ENCODE measurements around the gene EVA1A.

The EVA1A gene

DNA sequence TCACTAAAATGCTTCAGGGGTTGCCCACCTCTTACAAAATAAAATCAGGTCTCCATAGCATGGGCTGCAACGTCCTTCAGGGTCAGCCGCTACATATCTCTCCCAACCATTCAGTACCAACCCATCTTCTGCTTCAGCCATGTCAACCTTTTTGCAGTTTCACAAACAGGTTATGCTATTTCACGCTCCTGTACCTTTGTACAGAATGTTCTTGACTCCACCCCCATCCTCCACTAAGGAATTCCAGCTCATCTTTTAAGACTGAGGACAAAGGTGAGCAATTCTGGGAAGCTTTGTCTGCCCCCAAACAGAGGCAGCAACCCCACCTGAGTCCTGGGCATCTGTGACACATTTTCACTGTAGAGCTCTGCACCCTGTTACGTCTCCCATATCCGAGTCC lies 8.8 kb upstream of the EVA1A start:
- H3K27ac ChIP-seq: no peak overlapping the region
- no peak for DNase-seq (ENCODE audit: low spot score)
- TF ChIP-seq, protein P1, sequence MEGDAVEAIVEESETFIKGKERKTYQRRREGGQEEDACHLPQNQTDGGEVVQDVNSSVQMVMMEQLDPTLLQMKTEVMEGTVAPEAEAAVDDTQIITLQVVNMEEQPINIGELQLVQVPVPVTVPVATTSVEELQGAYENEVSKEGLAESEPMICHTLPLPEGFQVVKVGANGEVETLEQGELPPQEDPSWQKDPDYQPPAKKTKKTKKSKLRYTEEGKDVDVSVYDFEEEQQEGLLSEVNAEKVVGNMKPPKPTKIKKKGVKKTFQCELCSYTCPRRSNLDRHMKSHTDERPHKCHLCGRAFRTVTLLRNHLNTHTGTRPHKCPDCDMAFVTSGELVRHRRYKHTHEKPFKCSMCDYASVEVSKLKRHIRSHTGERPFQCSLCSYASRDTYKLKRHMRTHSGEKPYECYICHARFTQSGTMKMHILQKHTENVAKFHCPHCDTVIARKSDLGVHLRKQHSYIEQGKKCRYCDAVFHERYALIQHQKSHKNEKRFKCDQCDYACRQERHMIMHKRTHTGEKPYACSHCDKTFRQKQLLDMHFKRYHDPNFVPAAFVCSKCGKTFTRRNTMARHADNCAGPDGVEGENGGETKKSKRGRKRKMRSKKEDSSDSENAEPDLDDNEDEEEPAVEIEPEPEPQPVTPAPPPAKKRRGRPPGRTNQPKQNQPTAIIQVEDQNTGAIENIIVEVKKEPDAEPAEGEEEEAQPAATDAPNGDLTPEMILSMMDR (IDR thresholded peaks at IDR 0.05): no peak

DNA sequence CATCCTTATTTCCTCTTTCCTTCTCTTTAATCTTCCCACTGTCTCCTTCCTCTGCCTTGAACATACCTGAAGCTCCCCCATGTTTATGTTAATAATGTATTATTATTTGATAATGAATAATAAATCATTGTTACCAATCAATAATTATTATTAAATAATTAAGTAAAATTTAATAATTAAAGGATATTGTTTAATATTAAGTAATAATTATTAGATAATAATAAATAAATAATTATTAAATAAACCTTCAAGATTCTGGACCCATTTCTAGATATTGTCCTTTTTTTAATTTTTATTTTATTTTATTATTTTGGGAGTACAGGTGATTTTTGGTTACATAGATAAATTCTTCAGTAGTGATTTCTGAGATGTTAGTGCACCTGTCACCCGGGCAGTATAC lies 7.4 kb upstream of the EVA1A start:
- no peak overlapping the region for H3K27ac ChIP-seq
- no peak overlapping the region for H3K4me3 ChIP-seq
- TF ChIP-seq, protein P1 (IDR thresholded peaks at IDR 0.05): no peak
- no peak for DNase-seq (ENCODE audit: low spot score)

More for the DNA sequence above, 8.8 kb upstream of the EVA1A start:
- no peak overlapping the region for H3K4me3 ChIP-seq

DNA sequence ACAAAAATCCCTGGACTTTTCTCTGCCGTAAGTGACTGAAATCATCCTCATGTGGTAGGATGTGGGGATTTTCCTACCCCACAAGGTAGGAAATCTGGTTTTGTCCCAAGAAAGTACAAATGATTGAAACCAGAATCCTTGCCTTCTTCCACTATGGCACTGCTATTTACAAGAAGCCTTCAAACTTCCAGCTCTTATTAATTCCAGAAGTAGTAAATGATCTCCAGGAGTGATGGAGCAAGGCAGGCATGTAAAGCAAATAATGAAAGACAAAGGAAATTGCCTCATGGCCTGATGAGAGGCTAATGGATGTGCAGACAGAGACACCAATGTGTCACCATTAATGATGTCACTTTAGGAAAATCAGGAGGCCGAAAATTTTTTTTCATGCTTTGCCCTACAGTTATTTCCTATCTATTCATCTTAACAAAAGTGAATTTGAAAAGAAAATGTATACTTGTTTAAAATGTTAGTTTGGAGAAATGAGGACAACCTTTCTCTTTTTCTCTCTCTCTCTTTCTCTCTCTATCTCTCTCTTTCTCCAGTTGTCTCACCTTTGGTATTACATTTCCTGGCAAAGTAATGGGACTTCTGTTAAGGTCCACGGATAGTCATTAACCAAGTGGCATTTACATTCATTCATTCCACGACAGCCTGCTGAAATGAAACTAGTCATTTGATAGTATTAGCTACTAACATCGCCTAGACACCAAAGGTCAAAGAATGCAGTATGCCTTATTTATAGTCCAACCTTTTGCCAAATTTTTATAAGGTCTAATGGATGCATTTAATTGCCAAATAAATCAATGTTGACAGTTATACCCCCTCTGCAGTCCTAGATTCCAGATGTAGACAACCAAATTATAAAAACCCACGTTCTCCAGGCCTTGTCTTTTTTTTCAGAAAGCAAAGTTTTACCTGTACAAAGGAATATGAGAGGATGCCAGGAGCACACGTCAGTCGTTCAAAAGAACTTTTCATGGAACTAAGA lies 5.0 kb upstream of the EVA1A start:
- DNase-seq (ENCODE audit: low spot score): no peak
- TF ChIP-seq, protein P1 (IDR thresholded peaks at IDR 0.05): no peak
- Histone ChIP-seq H3K4me3 (no peak overlapping the region), H3K27ac (no peak overlapping the region)

DNA sequence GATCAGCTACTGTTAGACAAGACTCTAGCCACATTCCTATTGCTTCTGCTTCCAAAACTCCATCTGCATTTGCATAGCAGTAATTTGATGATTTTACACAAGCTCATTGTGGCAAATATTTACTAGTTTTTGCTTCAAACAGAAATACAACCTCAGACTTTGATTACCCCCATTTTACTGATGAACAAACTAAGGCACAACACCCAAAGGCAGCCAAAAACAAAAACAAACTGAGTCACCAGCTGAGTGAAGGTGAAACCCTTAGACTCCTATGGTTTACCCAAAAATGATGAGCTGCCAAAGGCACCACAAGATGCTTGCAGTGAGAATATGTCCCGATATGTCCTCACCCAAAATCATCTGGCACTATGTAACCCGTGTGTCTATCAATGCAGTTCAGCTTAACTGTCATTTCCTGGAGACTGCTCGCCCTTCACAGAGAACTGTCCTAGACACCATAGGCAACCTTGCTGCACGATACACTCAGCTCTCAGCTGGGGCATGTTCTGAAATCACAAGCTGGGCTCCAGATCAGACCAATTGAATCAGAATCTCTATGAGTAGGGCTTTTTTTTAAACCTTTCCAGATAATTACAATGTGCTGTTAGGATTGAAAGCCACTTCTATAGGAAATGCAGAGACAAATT lies 4.1 kb upstream of the EVA1A start:
- TF ChIP-seq, protein P1 (IDR thresholded peaks at IDR 0.05): no peak
- no peak overlapping the region for H3K4me3 ChIP-seq
- H3K27ac ChIP-seq: no peak overlapping the region
- no peak for DNase-seq (ENCODE audit: low spot score)

DNA sequence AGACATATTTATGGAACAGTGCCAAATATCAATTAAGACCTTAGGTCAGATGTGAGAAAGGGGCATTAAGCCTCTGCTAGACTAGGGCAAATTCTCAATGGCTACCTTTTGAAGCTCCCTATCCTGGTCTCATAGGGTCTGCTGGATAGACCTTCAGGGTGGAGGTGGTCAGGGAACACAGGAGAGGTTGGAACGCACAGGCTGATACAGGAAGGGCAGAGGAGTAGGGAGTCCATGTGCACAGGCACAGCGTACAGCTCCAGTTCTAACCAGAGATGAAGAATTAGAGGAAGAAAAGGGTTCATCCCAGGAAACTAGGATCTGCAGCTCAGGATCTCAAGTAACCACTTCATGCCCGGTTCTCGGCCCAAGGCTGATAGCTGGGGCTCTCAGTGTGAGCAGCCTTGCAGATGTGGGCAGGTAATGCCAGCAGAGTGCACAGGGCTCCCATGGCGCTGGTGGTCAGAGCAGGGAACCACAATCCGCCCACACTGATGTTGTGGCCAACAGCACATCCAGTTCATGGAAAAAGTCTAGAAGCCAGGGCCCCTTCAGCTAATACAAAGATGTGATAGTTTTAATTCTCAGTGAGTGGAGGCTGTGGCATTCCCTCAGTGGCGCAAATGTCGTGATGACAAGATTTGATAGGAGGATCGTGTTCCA lies 3.4 kb upstream of the EVA1A start:
- TF ChIP-seq, protein P1 (IDR thresholded peaks at IDR 0.05): no peak
- DNase-seq (ENCODE audit: low spot score): no peak
- Histone ChIP-seq H3K27ac (no peak overlapping the region), H3K4me3 (no peak overlapping the region)

DNA sequence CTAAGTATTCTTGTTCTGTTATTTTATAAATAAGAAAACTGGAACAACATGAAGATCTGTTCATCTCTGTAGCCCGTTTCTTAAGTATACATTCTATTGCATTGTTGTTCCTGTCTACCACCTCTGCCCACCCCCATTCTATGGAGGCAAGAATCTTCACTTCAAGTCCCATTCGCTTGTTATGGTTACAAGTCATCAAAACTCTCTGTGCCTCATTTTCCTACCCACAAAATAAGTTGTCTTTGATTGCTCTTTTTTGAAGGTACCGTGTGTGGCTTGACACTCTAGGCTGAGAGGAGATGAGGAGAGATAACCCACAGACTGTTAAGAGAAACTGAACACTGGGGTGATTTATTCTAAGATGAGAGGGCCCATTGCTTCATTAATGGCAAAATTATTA lies 2.9 kb upstream of the EVA1A start:
- Histone ChIP-seq H3K4me3 (no peak overlapping the region), H3K27ac (no peak overlapping the region)
- TF ChIP-seq, protein P1 (IDR thresholded peaks at IDR 0.05): no peak
- DNase-seq (ENCODE audit: low spot score): no peak

Measured in coronary artery (tissue), 2 donors.